MM.1S (cell line): ENCODE data around the gene CSTF3.

ENCODE experiments used
- EZH2 ChIP-seq: fragments of 300-600 bp; sonication (generic); optimal IDR thresholded peaks from 2 replicates; pipeline ENCODE3; 2017; ENCODE audit warnings: low read depth, mild to moderate bottlenecking, antibody characterized with exemption, low read length, mixed read lengths
- EZH2phosphoT487 ChIP-seq: fragments of 300-600 bp; sonication (generic); IDR thresholded peaks from 2 replicates; pipeline ENCODE4 v1.6.1; 2018; ENCODE audit warnings: antibody characterized with exemption, low read length
- TF ChIP-seq, protein P1 (sequence below): fragments of 300-600 bp; sonication (generic); IDR thresholded peaks from 2 replicates; pipeline ENCODE4 v1.5.1; 2016; ENCODE audit warnings: antibody characterized with exemption, low read length, mixed read lengths

DNA sequence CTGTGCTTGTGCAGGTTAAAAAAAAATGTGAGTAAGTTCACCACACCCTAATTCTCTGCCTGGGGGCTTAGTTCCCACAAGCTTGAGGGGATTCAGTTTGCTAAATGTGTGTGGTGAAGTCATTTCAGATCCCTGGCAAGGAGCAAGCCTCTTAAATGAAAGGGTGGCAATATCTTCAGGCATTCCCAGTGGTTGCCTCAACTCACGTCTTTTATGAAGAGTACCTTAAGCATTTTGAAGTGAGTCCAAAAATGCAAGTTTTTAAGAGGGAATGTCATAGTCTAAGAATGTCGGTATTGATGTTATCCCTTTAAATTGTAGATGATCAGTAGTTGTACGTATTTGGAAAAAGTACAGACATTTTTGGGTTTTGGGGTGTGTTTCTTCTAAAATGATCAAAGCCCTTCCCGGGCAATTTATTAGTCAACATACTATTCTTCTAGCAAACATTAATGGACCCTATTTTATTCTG, 117.0 kb downstream of the CSTF3 start:
- TF ChIP-seq EZH2 (no peak), EZH2phosphoT487 (no peak)
- TF ChIP-seq, protein P1, sequence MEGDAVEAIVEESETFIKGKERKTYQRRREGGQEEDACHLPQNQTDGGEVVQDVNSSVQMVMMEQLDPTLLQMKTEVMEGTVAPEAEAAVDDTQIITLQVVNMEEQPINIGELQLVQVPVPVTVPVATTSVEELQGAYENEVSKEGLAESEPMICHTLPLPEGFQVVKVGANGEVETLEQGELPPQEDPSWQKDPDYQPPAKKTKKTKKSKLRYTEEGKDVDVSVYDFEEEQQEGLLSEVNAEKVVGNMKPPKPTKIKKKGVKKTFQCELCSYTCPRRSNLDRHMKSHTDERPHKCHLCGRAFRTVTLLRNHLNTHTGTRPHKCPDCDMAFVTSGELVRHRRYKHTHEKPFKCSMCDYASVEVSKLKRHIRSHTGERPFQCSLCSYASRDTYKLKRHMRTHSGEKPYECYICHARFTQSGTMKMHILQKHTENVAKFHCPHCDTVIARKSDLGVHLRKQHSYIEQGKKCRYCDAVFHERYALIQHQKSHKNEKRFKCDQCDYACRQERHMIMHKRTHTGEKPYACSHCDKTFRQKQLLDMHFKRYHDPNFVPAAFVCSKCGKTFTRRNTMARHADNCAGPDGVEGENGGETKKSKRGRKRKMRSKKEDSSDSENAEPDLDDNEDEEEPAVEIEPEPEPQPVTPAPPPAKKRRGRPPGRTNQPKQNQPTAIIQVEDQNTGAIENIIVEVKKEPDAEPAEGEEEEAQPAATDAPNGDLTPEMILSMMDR, result no peak
